Heart right ventricle (tissue), 16 donors: ENCODE data around the gene THSD7B. TPM values are rescaled to one million over a fixed set of nuclear protein-coding genes. Genes with fewer than 3 reads are reported as not detected.

Experiments used
- ATAC-seq, 8 donors: fragments of 200-7000 bp; cut with Tn5 transposase; one replicate each; pipeline ENCODE4 v1.9.1; 2020; ENCODE audit warnings: mild to moderate bottlenecking in 8 of 8, moderate library complexity in 8 of 8, moderate number of reproducible peaks in 1 of 8
- DNase-seq, 2 donors: peaks; one replicate each; pipeline ENCODE4 v3.0.0-alpha.2; 2020
- H3K27ac ChIP-seq, 10 donors: fragments of 200-600 bp; sonication (generic) in 2 of 10; one replicate each; pipeline versions ENCODE4 v1.5.0 to v1.8.0; 2020 to 2022; ENCODE audit warnings: mild to moderate bottlenecking in 3 of 10
- H3K27me3 ChIP-seq, 7 donors: fragments of 200-600 bp; one replicate each; pipeline ENCODE4 v1.8.0; 2021 to 2022; ENCODE audit warnings: mild to moderate bottlenecking in 2 of 7
- H3K36me3 ChIP-seq, 9 donors: fragments of 200-600 bp; sonication (generic) in 1 of 9; one replicate each; pipeline versions ENCODE4 v1.5.0 to v1.8.0; 2020 to 2022; ENCODE audit warnings: mild to moderate bottlenecking in 2 of 9
- H3K4me1 ChIP-seq, 9 donors: fragments of 200-600 bp; sonication (generic) in 1 of 9; one replicate each; pipeline versions ENCODE4 v1.5.0 to v1.8.0; 2020 to 2022; ENCODE audit warnings: mild to moderate bottlenecking in 4 of 9
- H3K4me3 ChIP-seq, 10 donors: fragments of 200-600 bp; sonication (generic) in 2 of 10; one replicate each; pipeline versions ENCODE4 v1.5.0 to v1.8.0; 2020 to 2022; ENCODE audit warnings: mild to moderate bottlenecking in 7 of 10, moderate library complexity in 2 of 10
- H3K9me3 ChIP-seq, 11 donors: fragments of 200-600 bp in 10 of 11; sonication (generic) in 2 of 11; one replicate each; pipeline versions ENCODE4 v1.5.0 to v1.8.0; 2013 to 2022; ENCODE audit warnings: mild to moderate bottlenecking in 2 of 11, control low read depth in 1 of 11, moderate library complexity in 1 of 11
- WGBS, 2 donors: extraction: QIAGEN DNeasy Blood & Tissue Kit; methylation state at CpG; one replicate each; pipeline ENCODE4 v1.1.7; 2013; ENCODE audit warnings: inconsistent platforms in 1 of 2; 5-methylcytosine and 5-hydroxymethylcytosine counted together
- intact Hi-C, 10 donors: fragments of 100-400 bp; cut with DNase I; formaldehyde crosslinking; loops; one replicate each; pipeline versions ENCODE4 v1.11.1 to v1.14.2; 2022
- polyA plus RNA-seq, 2 donors: library from polyadenylated mRNA; stranded (reverse); fragments of 200-250 nt; gene quantifications; one replicate each; pipeline ENCODE4 v1.2.3, GENCODE V29; 2013
- total RNA-seq, 10 donors: library from RNA; stranded (reverse); fragmentation: NEBNext Ultra II Directional in 3 of 10; extraction: Animal tissue kit (Norgen Biotek cat#: 25700) in 3 of 10; gene quantifications; one replicate each; pipeline versions ENCODE4 v1.2.1 to v1.2.4, GENCODE V29; 2021 to 2023
- TF ChIP-seq, protein P1 (sequence below), 9 donors: fragments of 200-600 bp; sonication (generic) in 2 of 9; IDR thresholded peaks; one replicate each; pipeline versions ENCODE4 v1.5.0 to v1.8.0; 2021 to 2022; ENCODE audit warnings: antibody characterized with exemption in 9 of 9, mild to moderate bottlenecking in 5 of 9, moderate library complexity in 1 of 9
- donor health status: Arrhythmogenic right ventricular cardiomyopathy.
- donor health status: ischemic (EF 13 %, LVEDD 7.1; RV severe dilation, severe dysfunction).
- donor health status: healthy with polysubstance abuse.
- donor health status: DM: no; HTN: yes; CAD: no.
- donor health status: DM: no; HTN: no; CAD: no.
- donor health status: ischemic (EF 25% LVEDD 6.9; RV normal size, moderate dysfunction).
- donor health status: ischemic (EF 25% LVEDD 5.7; RV mildly dilated, moderate dysfunction).
- donor health status: healthy.
- donor health status: DM: yes; HTN: yes; CAD: no.
- donor health status: Ischemic cardiomyopathy.
- donor health status: ischemic (EF 35%, LVEDD 5.7; RV mildly dilated, moderate dysfunction).
- donor health status: nonischemic (EF 11% LVEDD 7.7; RV severe dilation, severe dysfunction).
- donor health status: DM: yes; HTN: yes; CAD: no.
- donor health status: PGD.
- donor health status: ischemic (EF 29% LVEDD 5.4; RV normal size, mild dysfunction).
- donor health status: nonischemic (EF 23%, LVEDD 6.1; RV moderate dilation, normal function).

Gene THSD7B
- total and polyA plus RNA-seq, 12 donors: 0.01 to 0.39 (median 0.18) TPM

DNA sequence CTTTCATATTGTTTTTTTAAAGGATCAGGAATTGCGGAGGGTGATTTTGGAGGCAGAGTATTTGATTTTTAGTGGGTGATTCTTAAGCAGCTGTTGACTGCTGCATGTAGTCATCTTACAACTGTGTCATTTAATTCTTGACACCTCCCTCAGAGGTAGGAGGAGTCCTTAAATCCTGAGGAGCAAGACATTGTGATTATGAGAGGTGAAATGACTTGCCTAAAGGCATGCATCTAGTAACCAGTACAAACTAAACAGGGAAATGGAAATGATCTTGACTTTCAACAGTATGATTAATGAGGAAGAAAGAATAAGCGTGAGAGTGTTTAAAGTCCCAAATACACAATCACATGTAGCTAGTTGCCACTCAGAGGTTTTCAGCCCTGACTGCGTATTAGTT, 440.7 kb downstream of the THSD7B start:
- H3K9me3 ChIP-seq: no peaks in the 10 kb centered on the region
- intact Hi-C loops: no loop called here
- no peak overlapping the region for H3K4me3 ChIP-seq
- no peaks in the 10 kb centered on the region for H3K27me3 ChIP-seq
- no peak for DNase-seq
- no peaks in the 10 kb centered on the region for H3K36me3 ChIP-seq
- no peaks in the 10 kb centered on the region for H3K4me1 ChIP-seq
- WGBS, 2 donors: 85% methylated on average over 3 of the region's 3 CpGs
- no peak overlapping the region for H3K27ac ChIP-seq
- ATAC-seq: no peak
- TF ChIP-seq, protein P1, sequence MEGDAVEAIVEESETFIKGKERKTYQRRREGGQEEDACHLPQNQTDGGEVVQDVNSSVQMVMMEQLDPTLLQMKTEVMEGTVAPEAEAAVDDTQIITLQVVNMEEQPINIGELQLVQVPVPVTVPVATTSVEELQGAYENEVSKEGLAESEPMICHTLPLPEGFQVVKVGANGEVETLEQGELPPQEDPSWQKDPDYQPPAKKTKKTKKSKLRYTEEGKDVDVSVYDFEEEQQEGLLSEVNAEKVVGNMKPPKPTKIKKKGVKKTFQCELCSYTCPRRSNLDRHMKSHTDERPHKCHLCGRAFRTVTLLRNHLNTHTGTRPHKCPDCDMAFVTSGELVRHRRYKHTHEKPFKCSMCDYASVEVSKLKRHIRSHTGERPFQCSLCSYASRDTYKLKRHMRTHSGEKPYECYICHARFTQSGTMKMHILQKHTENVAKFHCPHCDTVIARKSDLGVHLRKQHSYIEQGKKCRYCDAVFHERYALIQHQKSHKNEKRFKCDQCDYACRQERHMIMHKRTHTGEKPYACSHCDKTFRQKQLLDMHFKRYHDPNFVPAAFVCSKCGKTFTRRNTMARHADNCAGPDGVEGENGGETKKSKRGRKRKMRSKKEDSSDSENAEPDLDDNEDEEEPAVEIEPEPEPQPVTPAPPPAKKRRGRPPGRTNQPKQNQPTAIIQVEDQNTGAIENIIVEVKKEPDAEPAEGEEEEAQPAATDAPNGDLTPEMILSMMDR (IDR thresholded peaks at IDR 0.05): no peak

DNA sequence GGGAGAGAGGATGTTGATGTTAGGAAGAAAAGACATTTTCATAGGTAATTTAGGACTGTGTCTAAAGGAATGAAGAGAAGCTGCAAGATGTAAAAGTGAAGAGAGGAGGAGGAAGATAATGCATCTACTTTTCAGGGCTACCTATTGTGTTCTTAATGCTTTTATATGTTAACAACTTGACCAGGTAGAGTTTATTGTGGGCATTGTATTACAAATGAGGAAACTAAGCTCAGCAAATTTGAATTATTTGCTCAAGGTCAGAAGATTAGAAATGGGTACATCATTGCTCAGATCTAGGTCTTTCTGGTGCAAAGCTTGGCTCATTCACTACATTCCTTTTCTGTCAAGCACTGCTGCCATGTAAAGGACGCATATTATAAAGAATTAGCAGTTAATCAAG, 441.7 kb downstream of the THSD7B start:
- Histone ChIP-seq H3K36me3 (no peaks in the 10 kb centered on the region), H3K27me3 (no peaks in the 10 kb centered on the region), H3K9me3 (no peaks in the 10 kb centered on the region), H3K4me1 (no peaks in the 10 kb centered on the region), H3K27ac (no peak overlapping the region), H3K4me3 (no peak overlapping the region)
- 61 to 72% methylated on average over 1 of the region's 1 CpG for WGBS, 2 donors
- TF ChIP-seq, protein P1 (IDR thresholded peaks at IDR 0.05): no peak
- intact Hi-C loops: no loop called here
- ATAC-seq: no peak
- no peak for DNase-seq

DNA sequence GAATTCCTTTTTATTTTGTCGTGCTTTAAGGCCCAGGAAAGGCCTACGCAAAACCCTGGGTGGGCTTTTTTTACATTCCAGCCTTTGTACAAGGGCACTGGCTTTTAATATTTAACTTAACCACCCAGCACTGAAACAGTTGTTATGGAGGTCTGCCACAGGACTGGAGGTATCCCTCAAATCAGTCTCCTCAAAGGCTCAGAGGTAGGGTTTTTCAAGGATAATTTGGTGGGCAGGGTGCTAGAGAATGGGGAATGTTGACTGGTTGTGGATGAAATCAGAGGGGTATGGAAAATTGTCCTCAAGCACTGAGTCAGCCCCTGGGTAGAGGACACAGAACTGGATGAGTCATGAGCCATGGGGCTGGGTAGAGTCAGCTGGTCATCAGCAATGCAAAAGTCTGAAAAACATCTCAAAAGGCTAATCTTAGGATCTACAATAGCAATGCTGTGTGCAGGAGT, 443.1 kb downstream of the THSD7B start:
- TF ChIP-seq, protein P1 (IDR thresholded peaks at IDR 0.05): no peak
- H3K4me1 ChIP-seq: no peaks in the 10 kb centered on the region
- no peaks in the 10 kb centered on the region for H3K27me3 ChIP-seq
- H3K9me3 ChIP-seq: no peaks in the 10 kb centered on the region
- intact Hi-C loops: no loop called here
- ATAC-seq (no peak), DNase-seq (no peak)
- no peak overlapping the region for H3K4me3 ChIP-seq
- H3K27ac ChIP-seq: no peak overlapping the region
- no peaks in the 10 kb centered on the region for H3K36me3 ChIP-seq
- 73 to 74% methylated on average over 2 of the region's 2 CpGs for WGBS, 2 donors

DNA sequence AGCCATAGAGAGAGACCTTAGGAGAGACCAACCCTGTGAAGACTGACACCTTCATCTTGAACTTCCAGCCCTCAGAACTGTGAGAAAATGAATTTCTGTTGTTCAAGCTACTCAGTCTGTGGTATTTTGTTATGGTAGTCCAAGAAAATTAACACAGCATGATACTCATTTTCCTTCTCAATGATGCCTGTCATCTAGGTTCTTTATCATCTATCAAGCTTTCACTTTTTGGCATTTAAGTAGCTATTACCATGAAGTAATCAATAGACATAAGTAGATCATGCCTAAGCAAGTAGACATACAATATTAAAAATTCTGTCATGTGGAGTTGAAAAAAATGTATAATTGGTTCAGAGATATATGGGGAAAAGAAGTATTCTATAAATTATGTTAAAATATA, 444.7 kb downstream of the THSD7B start:
- TF ChIP-seq, protein P1 (IDR thresholded peaks at IDR 0.05): no peak
- no peaks in the 10 kb centered on the region for H3K9me3 ChIP-seq
- no peaks in the 10 kb centered on the region for H3K4me1 ChIP-seq
- no peak overlapping the region for H3K4me3 ChIP-seq
- ATAC-seq: no peak
- no peaks in the 10 kb centered on the region for H3K27me3 ChIP-seq
- H3K27ac ChIP-seq: no peak overlapping the region
- intact Hi-C loops: no loop called here
- no peak for DNase-seq
- no peaks in the 10 kb centered on the region for H3K36me3 ChIP-seq

- 90 to 93% methylated on average over 1 of the region's 1 CpG for WGBS, 2 donors
- TF ChIP-seq, protein P1 (IDR thresholded peaks at IDR 0.05): no peak
- intact Hi-C loops: no loop called here
These were observed 446.4 kb downstream of the THSD7B start for GRCh38 chr2:137211761-137212160.

More at GRCh38 chr2:137211761-137212160, 446.4 kb downstream of the THSD7B start:
- ATAC-seq: no peak
- Histone ChIP-seq H3K9me3 (no peaks in the 10 kb centered on the region), H3K4me3 (no peak overlapping the region), H3K36me3 (no peaks in the 10 kb centered on the region), H3K27me3 (no peaks in the 10 kb centered on the region), H3K4me1 (no peaks in the 10 kb centered on the region), H3K27ac (no peak overlapping the region)
- no peak for DNase-seq
